Colonic mucosa (tissue), 4 donors: ENCODE results near the gene ITGB5. TPM values are rescaled to one million over a fixed set of nuclear protein-coding genes. Genes with fewer than 3 reads are reported as not detected.
A peak's percentile ranks its signal among the peaks of the same experiment; 100 is the strongest.

Experiments used
- DNase-seq: peaks from one replicate; pipeline ENCODE4 v3.0.0-alpha.2; 2020
- H3K27ac ChIP-seq: fragments of 200-600 bp; one replicate; pipeline ENCODE4 v1.8.0; 2021
- H3K27me3 ChIP-seq: fragments of 200-600 bp; one replicate; pipeline ENCODE4 v1.8.0; 2021
- H3K36me3 ChIP-seq: fragments of 200-600 bp; one replicate; pipeline ENCODE4 v1.8.0; 2021
- H3K4me1 ChIP-seq: fragments of 200-600 bp; one replicate; pipeline ENCODE4 v1.8.0; 2021; ENCODE audit warnings: mild to moderate bottlenecking
- H3K4me3 ChIP-seq: fragments of 200-600 bp; one replicate; pipeline ENCODE4 v1.8.0; 2021
- H3K9ac ChIP-seq, 2 donors: one replicate each; pipeline ENCODE4 v1.7.0; 2013; ENCODE audit warnings: control low read depth in 2 of 2, low read depth in 2 of 2, low read length in 2 of 2
- H3K9me3 ChIP-seq: fragments of 200-600 bp; one replicate; pipeline ENCODE4 v1.8.0; 2021
- intact Hi-C: fragments of 100-400 bp; cut with DNase I; formaldehyde crosslinking; loops from one replicate; pipeline ENCODE4 v1.14.1; 2022
- total RNA-seq, 2 donors: library from RNA; stranded (reverse); fragmentation: NEBNext Ultra II Directional in 1 of 2; extraction: Animal tissue kit (Norgen Biotek cat#: 25700) in 1 of 2; gene quantifications; one replicate each; pipeline ENCODE4 v1.2.1, GENCODE V29; 2021
- TF ChIP-seq, protein P1 (sequence below): fragments of 200-600 bp; IDR thresholded peaks from one replicate; pipeline ENCODE4 v1.8.0; 2022; ENCODE audit warnings: antibody characterized with exemption, mild to moderate bottlenecking
- donor health status: healthy.
- donor health status: DM: no; HTN: no; CAD: no.
- donor health status: DM: no; HTN: no; CAD: no.

The ITGB5 gene
- 10 to 100 TPM; 74.4 to 74.8 TPM for total RNA-seq

- TF ChIP-seq, protein P1, sequence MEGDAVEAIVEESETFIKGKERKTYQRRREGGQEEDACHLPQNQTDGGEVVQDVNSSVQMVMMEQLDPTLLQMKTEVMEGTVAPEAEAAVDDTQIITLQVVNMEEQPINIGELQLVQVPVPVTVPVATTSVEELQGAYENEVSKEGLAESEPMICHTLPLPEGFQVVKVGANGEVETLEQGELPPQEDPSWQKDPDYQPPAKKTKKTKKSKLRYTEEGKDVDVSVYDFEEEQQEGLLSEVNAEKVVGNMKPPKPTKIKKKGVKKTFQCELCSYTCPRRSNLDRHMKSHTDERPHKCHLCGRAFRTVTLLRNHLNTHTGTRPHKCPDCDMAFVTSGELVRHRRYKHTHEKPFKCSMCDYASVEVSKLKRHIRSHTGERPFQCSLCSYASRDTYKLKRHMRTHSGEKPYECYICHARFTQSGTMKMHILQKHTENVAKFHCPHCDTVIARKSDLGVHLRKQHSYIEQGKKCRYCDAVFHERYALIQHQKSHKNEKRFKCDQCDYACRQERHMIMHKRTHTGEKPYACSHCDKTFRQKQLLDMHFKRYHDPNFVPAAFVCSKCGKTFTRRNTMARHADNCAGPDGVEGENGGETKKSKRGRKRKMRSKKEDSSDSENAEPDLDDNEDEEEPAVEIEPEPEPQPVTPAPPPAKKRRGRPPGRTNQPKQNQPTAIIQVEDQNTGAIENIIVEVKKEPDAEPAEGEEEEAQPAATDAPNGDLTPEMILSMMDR, result no peak
- H3K27ac ChIP-seq, result peak within 1 kb of the TSS; percentile 87
- peak; percentile 84 for DNase-seq
- no peaks in the 10 kb centered on the region for H3K4me1 ChIP-seq
- H3K9ac ChIP-seq, result peak within 1 kb of the TSS; percentile 63 to 75
- H3K9me3 ChIP-seq, result no peaks in the 10 kb centered on the region
- no peaks in the 10 kb centered on the region for H3K36me3 ChIP-seq
- peak within 1 kb of the TSS; percentile 67 for H3K4me3 ChIP-seq
- intact Hi-C loops, result no loop called here
- H3K27me3 ChIP-seq, result no peaks in the 10 kb centered on the region
These were observed at the start of gene ITGB5 for GRCh38 chr3:124887177-124887931. Gene ITGB5 (minus strand): TSS chr3:124887365. CDS start chr3:124887000, 365 bp downstream.

DNA sequence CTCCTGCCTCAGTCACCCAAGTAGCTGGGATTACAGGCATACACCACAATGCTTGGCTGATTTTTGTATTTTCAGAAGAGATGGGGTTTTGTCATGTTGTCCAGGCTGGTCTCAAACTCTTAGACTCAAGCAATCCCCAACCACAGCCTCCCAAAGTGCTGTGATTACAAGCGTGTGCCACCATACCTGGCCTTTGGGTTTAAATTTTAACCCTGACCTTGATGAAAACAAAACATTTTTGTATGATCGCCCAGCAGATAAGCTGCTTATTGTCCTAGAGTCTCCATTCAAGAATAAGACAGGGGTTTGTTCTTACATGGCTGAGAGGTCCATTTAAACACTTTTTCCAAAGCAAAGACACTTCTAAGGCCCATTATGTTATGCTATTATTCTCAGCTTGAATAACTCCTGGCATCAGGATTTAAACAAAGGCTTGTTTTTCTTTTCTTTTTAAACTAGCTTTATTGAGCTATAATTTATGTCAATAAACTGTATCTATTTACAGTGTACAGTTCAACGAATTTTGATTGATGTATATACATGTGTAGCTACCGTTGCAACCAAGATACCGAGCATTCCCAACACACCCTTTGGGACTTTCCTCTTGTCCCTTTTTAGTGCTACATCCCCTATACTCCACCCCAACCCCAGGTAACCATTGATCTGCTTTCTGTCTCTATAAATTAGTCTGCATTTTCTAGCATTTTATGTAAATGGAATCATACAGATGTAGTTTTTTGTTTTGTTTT, 48.8 kb upstream of the ITGB5 start:
- no peaks in the 10 kb centered on the region for H3K27me3 ChIP-seq
- no peaks in the 10 kb centered on the region for H3K4me1 ChIP-seq
- TF ChIP-seq, protein P1, result no peak
- peak overlapping the region in 1 of 2 donors; percentile 29 for H3K9ac ChIP-seq
- no peak for DNase-seq
- no peaks in the 10 kb centered on the region for H3K9me3 ChIP-seq
- H3K4me3 ChIP-seq, result no peak overlapping the region
- peak overlapping the region; percentile 82 for H3K27ac ChIP-seq
- intact Hi-C loops, result no loop called here
- H3K36me3 ChIP-seq, result no peaks in the 10 kb centered on the region

DNA sequence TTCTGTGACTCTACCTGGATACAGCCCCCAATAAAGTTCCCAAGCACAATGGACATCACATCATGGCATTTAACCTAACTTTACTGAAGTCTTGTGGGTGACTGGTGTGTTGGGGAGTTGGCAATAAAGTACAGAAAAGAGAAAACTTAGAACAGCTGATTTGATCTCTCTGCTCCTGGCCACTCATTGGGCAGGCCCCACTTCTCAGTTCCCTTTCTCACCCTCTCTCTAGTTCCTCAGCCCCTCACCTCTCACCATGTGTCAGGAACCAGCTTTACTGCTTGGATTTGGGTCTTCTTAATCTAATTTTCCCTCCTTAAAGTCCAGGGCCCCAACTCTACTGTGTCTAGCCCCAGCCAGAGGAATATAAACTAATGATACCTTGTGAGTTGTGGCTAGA, 48.1 kb upstream of the ITGB5 start:
- Histone ChIP-seq H3K27ac (peak overlapping the region; percentile 82), H3K36me3 (no peaks in the 10 kb centered on the region), H3K9me3 (no peaks in the 10 kb centered on the region), H3K27me3 (no peaks in the 10 kb centered on the region), H3K4me1 (no peaks in the 10 kb centered on the region), H3K4me3 (no peak overlapping the region), H3K9ac (peak overlapping the region in 1 of 2 donors; percentile 14)
- no peak for DNase-seq
- TF ChIP-seq, protein P1, result no peak
- intact Hi-C loops, result no loop called here

DNA sequence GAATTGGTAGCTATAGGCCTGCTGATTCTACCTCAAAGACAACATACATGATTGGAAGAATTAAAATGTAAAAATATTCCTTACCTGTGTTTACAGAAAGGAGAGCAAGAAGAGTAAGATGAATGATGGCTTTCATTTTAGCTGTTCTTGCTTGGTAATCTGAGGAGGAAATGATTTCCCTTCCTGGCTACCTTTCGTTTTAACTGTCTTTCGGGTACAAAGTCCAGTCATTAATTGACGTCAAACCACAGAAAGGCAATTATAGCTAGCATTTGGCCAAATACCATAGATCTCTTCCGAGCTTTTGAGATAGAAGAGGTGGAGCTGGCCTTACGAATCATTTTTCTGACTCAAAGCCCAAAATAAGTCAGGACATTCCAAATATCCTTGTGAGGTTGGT, 47.4 kb upstream of the ITGB5 start, which contains the start of gene MUC13:
TSS of gene MUC13 (minus strand) at position 175 of the 400 bp plus-strand sequence. CDS start at position 136, 39 bp downstream.
- Histone ChIP-seq H3K9me3 (no peaks in the 10 kb centered on the region), H3K4me3 (peak within 1 kb of the TSS; percentile 49), H3K4me1 (no peaks in the 10 kb centered on the region), H3K9ac (peak within 1 kb of the TSS; percentile 64 to 96), H3K27ac (peak within 1 kb of the TSS; percentile 82), H3K27me3 (no peaks in the 10 kb centered on the region), H3K36me3 (no peaks in the 10 kb centered on the region)
- peak; percentile 64 for DNase-seq
- TF ChIP-seq, protein P1, result no peak
- intact Hi-C loops, result loop anchor here (5.0 kb wide), 1 partner anchor 503 kb away; no protein-coding TSS in a partner anchor

GRCh38 chr3:124928333-124929202, 41.4 kb upstream of the ITGB5 start:
- Histone ChIP-seq H3K27me3 (no peaks in the 10 kb centered on the region), H3K9ac (no peak overlapping the region), H3K9me3 (no peaks in the 10 kb centered on the region), H3K27ac (no peak overlapping the region), H3K4me1 (no peaks in the 10 kb centered on the region), H3K36me3 (no peaks in the 10 kb centered on the region), H3K4me3 (no peak overlapping the region)
- peak; percentile 76 for DNase-seq
- TF ChIP-seq, protein P1, result peak; percentile 42
- intact Hi-C loops, result loop anchor here (10.0 kb wide), 1 partner anchor 236 kb away; no protein-coding TSS in a partner anchor
